CD4-positive, alpha-beta memory T cell (primary cell): ENCODE measurements around the gene CSF3. TPM values are rescaled to one million over a fixed set of nuclear protein-coding genes. Genes with fewer than 3 reads are reported as not detected.

Source experiments
- CTCF ChIA-PET: fragments of 350-600 bp; sonication (Branson Sonifier 250); formaldehyde crosslinking; loops from one replicate; lab custom pipeline; 2021; ENCODE audit warnings: inconsistent platforms; ENCODE audit not compliant: partially characterized antibody; lab: Charles Lee
- POLR2A ChIA-PET: fragments of 350-600 bp; sonication (Branson Sonifier 250); formaldehyde crosslinking; loops from one replicate; lab custom pipeline; 2021; ENCODE audit not compliant: partially characterized antibody; lab: Charles Lee
- DNase-seq, 5 donors: peaks; one replicate each; pipeline versions ENCODE4 v3.0.0 to v3.0.0-alpha.2; 2020 to 2022; ENCODE audit warnings: mixed read lengths in 1 of 5
- H3K27ac ChIP-seq: one replicate; pipeline ENCODE4 v1.7.0; 2013; ENCODE audit warnings: low read depth, low read length
- H3K27me3 ChIP-seq: 2 replicates; pipeline ENCODE4 v1.7.0; 2013; ENCODE audit warnings: mild to moderate bottlenecking, low read length, moderate library complexity; ENCODE audit not compliant: insufficient read depth
- H3K36me3 ChIP-seq: 2 replicates; pipeline ENCODE4 v1.7.0; 2013; ENCODE audit warnings: mild to moderate bottlenecking, low read length, moderate library complexity; ENCODE audit not compliant: insufficient read depth
- H3K4me1 ChIP-seq: 2 replicates; pipeline ENCODE4 v1.7.0; 2013; ENCODE audit warnings: mild to moderate bottlenecking, low read length, moderate library complexity; ENCODE audit not compliant: insufficient read depth
- H3K4me3 ChIP-seq, 2 donors: one replicate each; pipeline ENCODE4 v1.7.0; 2013; ENCODE audit warnings: low read length in 2 of 2, mild to moderate bottlenecking in 1 of 2
- H3K9me3 ChIP-seq, 2 donors: one replicate each; pipeline ENCODE4 v1.7.0; 2013; ENCODE audit warnings: low read length in 2 of 2, control low read depth in 1 of 2; ENCODE audit not compliant: control insufficient read depth in 1 of 2
- H3K27ac Mint-ChIP-seq, 7 donors: one replicate each; pipeline ENCODE4 v1.8.0; 2020 to 2021; ENCODE audit warnings: mixed read lengths in 7 of 7, mild to moderate bottlenecking in 6 of 7, inconsistent platforms in 3 of 7, moderate library complexity in 3 of 7
- H3K27me3 Mint-ChIP-seq, 2 donors: one replicate each; pipeline ENCODE4 v1.8.0; 2020 to 2021; ENCODE audit warnings: mixed read lengths in 2 of 2
- H3K36me3 Mint-ChIP-seq, 2 donors: one replicate each; pipeline ENCODE4 v1.8.0; 2020 to 2021; ENCODE audit warnings: mixed read lengths in 2 of 2, inconsistent platforms in 1 of 2, mild to moderate bottlenecking in 1 of 2
- H3K4me1 Mint-ChIP-seq, 4 donors: one replicate each; pipeline ENCODE4 v1.8.0; 2020 to 2021; ENCODE audit warnings: mixed read lengths in 4 of 4, mild to moderate bottlenecking in 1 of 4
- H3K4me3 Mint-ChIP-seq, 8 donors: one replicate each; pipeline ENCODE4 v1.8.0; 2020 to 2021; ENCODE audit warnings: mixed read lengths in 8 of 8, mild to moderate bottlenecking in 7 of 8, moderate library complexity in 6 of 8, inconsistent platforms in 3 of 8
- H3K9me3 Mint-ChIP-seq, 8 donors: one replicate each; pipeline ENCODE4 v1.8.0; 2020 to 2021; ENCODE audit warnings: mixed read lengths in 8 of 8, mild to moderate bottlenecking in 5 of 8, inconsistent platforms in 3 of 8, moderate library complexity in 1 of 8
- intact Hi-C: fragments of 100-400 bp; cut with micrococcal nuclease; formaldehyde crosslinking; loops from one replicate; pipeline ENCODE4 v1.15.1; 2023
- microRNA-seq: library from miRNA; unstranded; fragments of <30 nt; microRNA quantifications from one replicate; pipeline ENCODE4 v1.2.0, GENCODE V29; 2021; ENCODE audit warnings: borderline replicate concordance, borderline number of aligned reads, borderline microRNAs expressed, mixed read lengths
- polyA plus RNA-seq, 2 donors: library from polyadenylated mRNA; unstranded; fragments of 300-500 nt; fragmentation: Illumina TruSeq; gene quantifications; one replicate each; pipeline ENCODE4 v1.2.3, GENCODE V29; 2021
- total RNA-seq, 2 experiments: library from RNA; stranded (reverse); gene quantifications; one replicate each; pipeline ENCODE4 v1.2.3, GENCODE V29; 2021

Gene CSF3
- total and polyA plus RNA-seq, 4 experiments from 2014 or later = not detected

GRCh38 chr17:40063901-40064531, 48.8 kb downstream of the CSF3 start:
- H3K27ac ChIP-seq = peak overlapping the region; percentile 70
- peak overlapping the region; percentile 83 to 96 (median 94) for H3K4me3 Mint-ChIP-seq
- no peaks in the 10 kb centered on the region for H3K9me3 ChIP-seq
- ChIA-PET CTCF (interaction anchor here (0.8 to 26.4 kb wide), 12 partner anchors 10 to 135 kb away, joined by 3 to 543 read pairs (median 6); partner anchors contain the start of genes MED24 and NR1D1), POLR2A (interaction anchor here (0.9 to 15.8 kb wide), 13 partner anchors 8 to 254 kb away, joined by 3 to 304 read pairs (median 11); partner anchors contain the start of genes CASC3, MED24, MSL1 and NR1D1)
- no peaks in the 10 kb centered on the region for H3K27me3 Mint-ChIP-seq
- peaks cover 63% of the 10 kb centered on the region for H3K4me1 ChIP-seq
- peak overlapping the region; percentile 57 to 70 for H3K4me3 ChIP-seq
- DNase-seq = no peak
- H3K36me3 Mint-ChIP-seq = peaks cover 0 to 2% of the 10 kb centered on the region in 2 donors
- H3K9me3 Mint-ChIP-seq = no peaks in the 10 kb centered on the region
- H3K27ac Mint-ChIP-seq = peak overlapping the region; percentile 76 to 95 (median 90)
- no peaks in the 10 kb centered on the region for H3K27me3 ChIP-seq
- no peaks in the 10 kb centered on the region for H3K36me3 ChIP-seq
- peaks cover 46 to 68% (median 55%) of the 10 kb centered on the region in 4 donors for H3K4me1 Mint-ChIP-seq
- intact Hi-C loops = loop anchor here (1.0 kb wide), 1 partner anchor 104 kb away; no protein-coding TSS in a partner anchor

GRCh38 chr17:40064971-40065768, 49.9 kb downstream of the CSF3 start:
- Mint-ChIP-seq H3K4me1 (peaks cover 55 to 79% (median 66%) of the 10 kb centered on the region in 4 donors), H3K4me3 (peak overlapping the region; percentile 83 to 96 (median 94)), H3K9me3 (no peaks in the 10 kb centered on the region), H3K27ac (peak overlapping the region; percentile 76 to 95 (median 90)), H3K36me3 (peaks cover 0 to 5% of the 10 kb centered on the region in 2 donors), H3K27me3 (no peaks in the 10 kb centered on the region)
- Histone ChIP-seq H3K9me3 (no peaks in the 10 kb centered on the region), H3K4me1 (peaks cover 75% of the 10 kb centered on the region), H3K36me3 (no peaks in the 10 kb centered on the region), H3K27me3 (no peaks in the 10 kb centered on the region), H3K27ac (no peak overlapping the region), H3K4me3 (no peak overlapping the region)
- POLR2A ChIA-PET = interaction anchor here (0.7 to 15.8 kb wide), 10 partner anchors 10 to 252 kb away, joined by 3 to 304 read pairs (median 10); partner anchors contain the start of genes CASC3, MED24 and NR1D1
- intact Hi-C loops = no loop called here
- CTCF ChIA-PET = interaction anchor here (0.6 to 26.4 kb wide), 17 partner anchors 11 to 410 kb away, joined by 3 to 543 read pairs (median 6); partner anchors contain the start of genes MED24 and NR1D1
- no peak for DNase-seq

- H3K4me3 ChIP-seq = no peak overlapping the region
- CTCF ChIA-PET = interaction anchor here (0.9 to 26.4 kb wide), 11 partner anchors 10 to 125 kb away, joined by 3 to 543 read pairs (median 8); partner anchors contain the start of gene NR1D1
- peaks cover 83% of the 10 kb centered on the region for H3K4me1 ChIP-seq
- Mint-ChIP-seq H3K9me3 (no peaks in the 10 kb centered on the region), H3K36me3 (peaks cover 0 to 5% of the 10 kb centered on the region in 2 donors), H3K27ac (peak overlapping the region; percentile 6 to 96 (median 88)), H3K4me1 (peaks cover 59 to 87% (median 72%) of the 10 kb centered on the region in 4 donors), H3K4me3 (peak overlapping the region in 5 of 8 donors; percentile 15 to 96 (median 41)), H3K27me3 (no peaks in the 10 kb centered on the region)
- POLR2A ChIA-PET = interaction anchor here (0.7 to 15.8 kb wide), 10 partner anchors 9 to 75 kb away, joined by 3 to 304 read pairs (median 10); partner anchors contain the start of genes CASC3, MED24 and NR1D1
- intact Hi-C loops = no loop called here
- H3K36me3 ChIP-seq = no peaks in the 10 kb centered on the region
- DNase-seq = no peak
- H3K27me3 ChIP-seq = no peaks in the 10 kb centered on the region
- H3K27ac ChIP-seq = no peak overlapping the region
- H3K9me3 ChIP-seq = no peaks in the 10 kb centered on the region
Observed at GRCh38 chr17:40065769-40066510, 50.7 kb downstream of the CSF3 start.

Small RNA genes within 50 kb of the gene (microRNA-seq; reads per million reads assigned to microRNA genes)
- not detected for gene MIR6884

Other genes with a start within 250 kb of the CSF3 start
- 100 to 1,000 TPM; 116 to 118 TPM for gene IKZF3, start 151.1 kb upstream of the CSF3 start, total RNA-seq
- 10 to 100 TPM in 1 of 2 donors, 1 to 10 TPM in 1; 3.2 to 87.4 TPM for gene IKZF3, start 151.1 kb upstream of the CSF3 start, polyA plus RNA-seq
- gene ZPBP2, start 147.2 kb upstream of the CSF3 start, total RNA-seq = 1 to 10 TPM in 1 of 2 experiments, under 1 TPM in 1; 0.35 to 1.2 TPM
- under 1 TPM in 1 of 2 donors, not detected in 1; 0.25 TPM for gene ZPBP2, start 147.2 kb upstream of the CSF3 start, polyA plus RNA-seq
- 10 to 100 TPM; 41.4 to 47.4 TPM for gene GSDMB, start 96.8 kb upstream of the CSF3 start, total RNA-seq
- 1 to 10 TPM; 3.2 to 3.9 TPM for gene GSDMB, start 96.8 kb upstream of the CSF3 start, polyA plus RNA-seq
- gene ORMDL3, start 87.8 kb upstream of the CSF3 start, total RNA-seq = 10 to 100 TPM; 79.6 to 87.2 TPM
- gene ORMDL3, start 87.8 kb upstream of the CSF3 start, polyA plus RNA-seq = 100 to 1,000 TPM in 1 of 2 donors, 10 to 100 TPM in 1; 90.4 to 161 TPM
- not detected for gene LRRC3C, start 87.7 kb upstream of the CSF3 start, total RNA-seq
- not detected for gene LRRC3C, start 87.7 kb upstream of the CSF3 start, polyA plus RNA-seq
- under 1 TPM; 0.23 to 0.25 TPM for gene GSDMA, start 52.4 kb upstream of the CSF3 start, total RNA-seq
- 1 to 10 TPM in 1 of 2 donors, under 1 TPM in 1; 0.42 to 1.1 TPM for gene GSDMA, start 52.4 kb upstream of the CSF3 start, polyA plus RNA-seq
- gene PSMD3, start 34.6 kb upstream of the CSF3 start, total RNA-seq = 10 to 100 TPM; 59.7 to 60.3 TPM
- 10 to 100 TPM; 44.6 to 47.9 TPM for gene PSMD3, start 34.6 kb upstream of the CSF3 start, polyA plus RNA-seq
- gene MED24, start 39.0 kb downstream of the CSF3 start, total RNA-seq = 10 to 100 TPM; 81.1 to 93.0 TPM
- gene MED24, start 39.0 kb downstream of the CSF3 start, polyA plus RNA-seq = 10 to 100 TPM; 34.0 to 46.2 TPM
- 10 to 100 TPM; 35.9 to 41.3 TPM for gene THRA, start 47.5 kb downstream of the CSF3 start, total RNA-seq
- 10 to 100 TPM in 1 of 2 donors, 1 to 10 TPM in 1; 5.8 to 11.9 TPM for gene THRA, start 47.5 kb downstream of the CSF3 start, polyA plus RNA-seq
- 10 to 100 TPM; 14.8 to 15.1 TPM for gene NR1D1, start 85.1 kb downstream of the CSF3 start, total RNA-seq
- 10 to 100 TPM in 1 of 2 donors, 1 to 10 TPM in 1; 5.7 to 12.3 TPM for gene NR1D1, start 85.1 kb downstream of the CSF3 start, polyA plus RNA-seq
- 100 to 1,000 TPM; 130 to 133 TPM for gene MSL1, start 106.5 kb downstream of the CSF3 start, total RNA-seq
- gene MSL1, start 106.5 kb downstream of the CSF3 start, polyA plus RNA-seq = 1 to 10 TPM; 6.0 to 8.3 TPM
- gene CASC3, start 125.1 kb downstream of the CSF3 start, total RNA-seq = 100 to 1,000 TPM; 142 to 146 TPM
- gene CASC3, start 125.1 kb downstream of the CSF3 start, polyA plus RNA-seq = 10 to 100 TPM; 31.1 to 54.2 TPM
- 1 to 10 TPM; 5.4 to 6.5 TPM for gene RAPGEFL1, start 162.0 kb downstream of the CSF3 start, total RNA-seq
- under 1 TPM in 1 of 2 donors, not detected in 1; 0.13 TPM for gene RAPGEFL1, start 162.0 kb downstream of the CSF3 start, polyA plus RNA-seq
- 10 to 100 TPM; 34.4 to 34.7 TPM for gene WIPF2, start 203.9 kb downstream of the CSF3 start, total RNA-seq
- 10 to 100 TPM in 1 of 2 donors, 1 to 10 TPM in 1; 5.2 to 13.6 TPM for gene WIPF2, start 203.9 kb downstream of the CSF3 start, polyA plus RNA-seq